IPS-18c (cell line): ENCODE results near the gene SH2D2A.

Experiments used
- H3K4me3 ChIP-seq: 2 replicates; pipeline ENCODE4 v1.7.0; 2013; ENCODE audit warnings: low read depth, mild to moderate bottlenecking, low read length, moderate library complexity; ENCODE audit not compliant: insufficient read depth
- H3K9me3 ChIP-seq: one replicate; pipeline ENCODE4 v1.6.1; 2013; ENCODE audit warnings: mild to moderate bottlenecking, low read length, moderate library complexity; ENCODE audit not compliant: control insufficient read depth, insufficient read depth

Gene SH2D2A

DNA sequence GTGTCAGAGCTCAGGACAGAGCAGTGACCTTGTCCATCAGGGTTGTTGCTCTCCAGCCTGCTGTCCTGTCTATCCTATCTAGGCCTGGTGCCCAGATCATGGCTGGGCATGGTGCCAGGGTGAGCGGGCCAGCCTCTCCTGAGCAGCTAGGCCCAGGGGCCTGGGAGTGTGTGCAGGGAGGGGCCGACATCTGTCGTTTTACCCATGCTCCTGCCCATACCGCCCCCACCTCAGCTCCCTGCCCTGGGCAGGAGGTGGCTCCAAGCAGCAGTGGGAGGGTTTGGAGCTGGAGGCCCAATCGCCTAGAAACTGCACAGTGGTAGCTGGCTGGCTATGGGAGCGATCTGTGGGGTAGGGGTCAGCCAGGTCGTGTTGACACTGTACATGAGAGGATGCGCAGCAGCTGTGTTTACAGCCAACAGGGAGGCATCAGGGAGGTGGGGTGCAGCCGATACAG is 35.8 kb upstream of the SH2D2A start:
- no peaks in the 10 kb centered on the region for H3K9me3 ChIP-seq
- no peak overlapping the region for H3K4me3 ChIP-seq

DNA sequence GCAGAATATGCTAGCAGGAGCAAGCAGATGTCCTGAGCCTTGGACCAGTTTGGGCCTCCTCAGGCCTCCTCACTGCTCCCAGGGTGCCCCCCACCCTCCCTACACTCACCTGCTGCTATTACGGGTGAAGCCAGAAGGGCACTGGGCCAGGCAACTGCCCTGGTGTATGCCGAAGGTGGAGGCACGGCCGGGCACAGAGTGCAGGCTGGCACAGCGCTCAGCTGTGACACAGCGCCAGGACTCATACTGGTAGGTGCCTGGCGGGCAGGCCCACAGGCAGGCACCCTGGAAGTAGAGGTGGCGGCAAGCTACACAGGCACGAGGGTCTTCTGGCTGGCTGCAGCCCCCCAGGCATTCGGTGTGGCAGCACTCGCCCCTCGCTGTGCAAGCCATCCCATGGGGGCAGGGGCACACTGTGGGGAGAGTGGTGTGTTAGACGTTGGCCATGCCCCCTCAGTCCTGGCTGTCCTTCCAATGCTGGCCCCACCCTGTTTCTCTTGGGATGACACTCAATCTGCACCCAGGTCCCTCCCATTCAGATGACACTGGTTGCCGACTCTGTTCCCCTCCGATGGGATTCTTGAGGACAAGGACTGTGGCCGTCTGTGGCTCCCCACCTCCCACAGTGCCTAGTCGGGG is 35.2 kb upstream of the SH2D2A start:
- no peak overlapping the region for H3K4me3 ChIP-seq
- H3K9me3 ChIP-seq, result no peaks in the 10 kb centered on the region

DNA sequence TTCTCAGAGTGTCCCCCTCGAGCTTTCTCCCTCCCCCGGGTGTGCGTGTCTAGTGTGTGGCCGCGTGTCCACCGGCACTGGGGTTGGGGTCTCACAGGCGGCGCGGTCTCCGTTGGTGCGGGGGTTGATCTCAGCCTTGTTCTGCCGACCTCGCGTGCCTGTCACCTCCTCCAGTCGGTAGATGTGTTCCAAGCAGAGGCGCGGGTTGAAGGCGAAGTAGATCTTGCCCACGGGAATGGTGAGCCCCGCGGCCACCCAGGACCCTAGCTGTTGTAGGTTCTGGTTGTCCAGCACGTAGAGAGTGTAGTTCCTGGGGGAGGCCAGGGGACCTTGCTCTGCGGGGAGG is 32.5 kb upstream of the SH2D2A start:
- Histone ChIP-seq H3K4me3 (peak overlapping the region; percentile 25; the same call in 1 of the 2 replicates), H3K9me3 (no peaks in the 10 kb centered on the region)

DNA sequence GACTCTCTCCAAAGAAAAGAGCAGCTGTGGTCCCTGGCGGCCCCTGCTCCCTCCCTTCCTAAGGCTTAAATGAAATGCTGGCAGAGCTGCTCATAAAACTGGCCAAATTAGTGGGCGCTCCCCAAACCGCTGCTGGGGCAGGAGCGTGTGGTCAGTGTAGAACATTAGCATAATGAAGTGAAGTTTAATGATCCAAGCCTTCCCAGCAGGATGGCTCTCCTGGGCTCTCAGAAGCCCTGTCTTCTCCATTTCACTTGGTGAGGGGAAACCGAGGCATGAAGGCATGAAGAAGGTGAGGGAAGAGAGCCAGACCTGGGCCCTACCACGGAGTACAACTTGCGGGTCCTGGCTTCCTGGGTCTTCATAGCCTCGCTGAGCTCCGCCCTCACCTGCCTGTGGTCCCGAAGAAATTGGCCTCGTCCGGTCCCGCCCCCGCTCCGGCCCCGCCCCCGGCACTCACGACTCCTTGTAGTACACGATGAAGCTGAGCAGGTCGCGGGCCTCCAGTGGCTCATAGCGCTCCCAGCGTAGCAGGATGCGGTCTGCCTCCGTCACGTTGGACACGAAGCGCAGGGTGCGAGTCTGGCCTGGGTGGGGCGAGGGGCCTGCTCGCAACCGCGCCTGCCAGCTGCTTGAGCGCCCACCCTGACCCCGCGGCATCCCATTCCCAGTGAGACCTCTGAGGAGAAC is 32.0 kb upstream of the SH2D2A start:
- H3K4me3 ChIP-seq, result peak overlapping the region; percentile 25; the same call in 1 of the 2 replicates
- H3K9me3 ChIP-seq, result no peaks in the 10 kb centered on the region

DNA sequence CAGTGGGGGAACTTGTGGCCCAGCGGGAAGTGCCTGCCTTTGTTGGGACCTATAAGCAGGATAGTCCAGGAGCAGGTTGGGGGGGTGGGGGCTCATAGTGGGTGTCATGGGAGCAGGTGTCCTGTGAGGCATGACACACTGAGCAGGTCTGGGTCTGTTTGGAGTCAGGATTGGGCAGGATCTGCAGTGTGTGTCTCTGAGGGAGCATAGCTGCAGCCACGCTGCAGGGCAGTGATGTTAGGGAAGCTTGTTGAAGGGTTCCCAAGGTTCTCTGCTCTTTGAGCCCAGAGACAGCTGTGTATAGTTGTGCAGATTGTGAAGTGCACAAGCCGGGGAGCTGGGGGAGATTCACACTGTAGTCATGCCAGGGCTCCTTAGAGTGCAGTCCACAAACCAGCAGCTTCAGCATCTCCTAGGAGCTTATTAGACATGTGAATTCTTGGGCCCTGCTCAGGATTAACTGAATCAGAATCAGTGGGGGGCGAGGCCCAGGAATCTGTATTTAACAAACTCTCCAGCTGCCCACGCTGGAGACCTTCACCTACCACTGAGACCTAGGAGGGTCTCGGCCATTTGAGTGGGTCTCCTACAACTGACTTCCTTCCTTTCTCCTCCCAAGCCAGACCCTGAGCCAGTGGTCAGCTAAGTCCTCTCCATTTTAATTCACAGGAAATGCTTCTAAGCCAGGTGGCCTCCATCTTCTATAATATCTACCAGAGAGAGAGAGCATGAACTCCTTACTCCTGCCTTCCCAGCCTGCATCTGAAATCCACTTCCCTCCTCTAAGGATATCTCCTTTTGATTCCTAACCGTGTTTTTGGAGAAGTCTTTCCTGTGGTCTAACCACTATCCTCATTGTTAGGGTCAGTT is 31.2 kb upstream of the SH2D2A start:
- H3K9me3 ChIP-seq, result no peaks in the 10 kb centered on the region
- H3K4me3 ChIP-seq, result no peak overlapping the region

DNA sequence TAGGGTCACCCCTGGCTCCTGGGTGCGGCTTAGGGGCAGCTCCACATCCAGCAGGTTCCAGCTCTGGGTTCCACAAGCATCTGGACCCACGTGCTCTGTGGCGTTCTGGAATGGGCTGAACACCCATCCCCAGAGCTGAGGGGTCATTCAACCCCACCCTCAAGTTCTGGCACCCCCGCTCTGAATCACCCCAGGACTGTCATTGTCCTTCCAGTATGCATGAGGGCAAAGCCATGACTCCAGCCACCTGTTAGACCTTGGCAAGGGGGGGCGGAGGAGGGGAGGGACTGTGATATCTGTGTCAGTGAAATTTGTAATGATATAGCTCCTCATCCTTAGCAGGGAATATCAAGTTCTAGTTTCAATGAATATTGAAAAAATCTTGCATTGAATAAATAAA is 30.0 kb upstream of the SH2D2A start:
- no peak overlapping the region for H3K4me3 ChIP-seq
- H3K9me3 ChIP-seq, result no peaks in the 10 kb centered on the region

DNA sequence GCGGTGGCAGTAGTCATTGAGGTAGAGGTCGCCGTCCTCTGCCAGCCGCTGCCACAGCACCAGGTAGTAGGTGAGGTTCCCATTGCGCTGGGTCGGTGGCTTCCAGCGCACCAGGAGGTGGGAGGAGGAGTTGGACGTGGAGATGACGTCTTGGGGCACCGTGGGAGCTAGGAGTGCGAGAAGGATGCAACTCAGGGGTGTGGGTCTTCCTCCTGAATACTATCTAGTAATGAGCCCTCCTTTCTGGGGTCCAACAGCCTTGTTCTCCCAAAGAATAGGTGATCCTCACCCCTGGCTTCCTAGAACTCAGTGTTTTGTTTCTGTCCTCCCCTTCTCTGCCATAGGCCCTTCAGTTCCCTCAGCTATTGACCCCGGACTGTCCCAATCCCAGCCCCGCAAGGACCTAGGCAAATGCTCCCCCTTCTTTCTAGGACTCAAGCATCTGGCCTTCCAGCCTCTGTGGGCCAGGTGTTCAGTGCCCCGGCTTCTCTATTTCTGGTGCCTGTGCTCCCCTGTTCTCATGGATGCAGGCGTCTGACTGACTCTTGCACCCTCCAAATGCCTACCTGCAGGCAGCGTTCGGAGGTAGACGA is 29.4 kb upstream of the SH2D2A start:
- H3K4me3 ChIP-seq, result peak overlapping the region; percentile 40; the same call in 1 of the 2 replicates

DNA sequence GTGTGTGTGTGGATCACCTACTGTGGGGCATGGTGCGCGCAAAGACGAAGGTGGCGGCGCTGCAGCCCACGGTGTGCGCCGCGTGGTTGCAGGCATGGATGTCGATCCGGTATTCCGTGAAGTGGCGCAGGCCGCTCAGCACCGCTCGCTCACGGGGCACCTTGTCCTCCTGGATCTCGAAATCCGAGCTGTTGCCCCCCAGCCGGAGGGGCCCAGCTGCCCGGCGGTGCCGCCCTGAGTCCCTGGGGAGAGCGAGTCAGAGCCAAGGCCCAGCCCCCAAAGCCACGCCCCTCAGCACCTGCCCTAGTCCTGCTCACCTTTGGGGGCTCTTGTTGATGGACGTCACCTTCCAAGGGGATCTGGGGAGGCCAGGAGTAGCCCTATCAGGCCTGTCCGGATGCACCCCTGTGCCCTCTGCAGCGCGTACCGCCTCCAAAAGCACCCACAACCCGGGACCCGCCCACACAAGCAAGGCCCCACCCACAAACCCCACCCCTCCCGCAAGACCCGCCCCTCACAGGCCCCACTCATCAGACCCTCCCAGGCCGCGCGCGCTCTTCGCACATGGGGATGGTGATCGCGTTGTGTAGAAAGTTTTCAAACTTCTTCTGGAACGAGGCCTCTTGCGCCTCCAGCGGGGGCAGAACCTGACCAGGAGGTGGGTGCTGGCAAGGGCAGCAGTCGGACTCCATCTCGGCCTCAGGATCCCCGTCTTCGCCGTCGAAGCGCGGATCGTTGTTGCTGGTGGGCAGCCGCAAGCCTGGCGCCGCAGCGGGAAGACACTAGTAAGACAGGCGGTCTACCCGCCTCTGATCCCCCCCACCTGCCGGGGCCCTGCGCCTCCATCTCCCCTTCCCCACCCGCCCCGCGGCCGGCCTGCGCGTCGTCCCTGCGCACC is 28.7 kb upstream of the SH2D2A start:
- H3K4me3 ChIP-seq, result peak overlapping the region; percentile 40
- peaks cover 2% of the 10 kb centered on the region for H3K9me3 ChIP-seq

More for the DNA sequence above, 29.4 kb upstream of the SH2D2A start:
- H3K9me3 ChIP-seq, result peaks cover under 1% of the 10 kb centered on the region

DNA sequence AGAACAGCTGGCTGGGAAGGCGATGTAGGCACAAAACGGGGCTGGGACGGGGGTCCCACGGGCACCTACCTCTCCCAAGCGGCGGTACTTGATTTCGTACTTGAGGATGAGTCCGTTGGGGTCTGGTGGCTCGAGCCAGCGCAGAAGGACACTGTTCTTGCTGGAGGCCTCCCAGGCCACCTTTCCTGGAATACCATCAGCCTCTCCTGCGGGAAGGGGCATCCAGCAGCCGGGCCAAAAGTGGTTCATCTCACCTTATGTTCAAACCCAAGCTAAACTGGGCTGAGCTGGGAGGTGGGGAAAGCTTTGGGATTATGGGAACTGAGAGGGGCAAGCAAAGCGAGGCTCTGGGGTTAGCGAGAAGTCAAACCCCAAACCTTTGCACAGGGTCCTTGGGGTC is 28.0 kb upstream of the SH2D2A start:
- H3K9me3 ChIP-seq, result peaks cover 2% of the 10 kb centered on the region
- H3K4me3 ChIP-seq, result peak overlapping the region; percentile 40; the same call in 1 of the 2 replicates

DNA sequence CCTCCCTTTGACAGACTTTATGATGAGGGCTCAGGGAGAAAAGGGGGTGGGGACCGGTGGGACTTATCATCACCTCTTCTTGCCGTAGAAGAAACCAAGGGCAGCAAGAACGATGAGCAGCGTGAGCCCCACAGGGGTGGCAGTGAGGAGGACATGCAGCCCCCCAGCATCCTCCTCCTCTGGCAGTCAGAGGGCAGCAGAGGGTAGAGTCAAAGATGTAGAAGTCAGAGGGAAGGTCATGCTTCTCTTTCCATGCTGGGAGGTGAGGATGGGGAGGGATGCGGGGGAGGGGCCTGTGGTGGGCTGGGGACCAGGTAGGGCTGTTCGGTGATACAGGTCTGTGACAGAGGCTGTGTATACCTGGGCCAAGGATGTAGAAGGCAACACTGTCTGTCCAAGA is 27.5 kb upstream of the SH2D2A start:
- H3K9me3 ChIP-seq, result peaks cover 2% of the 10 kb centered on the region
- H3K4me3 ChIP-seq, result no peak overlapping the region

DNA sequence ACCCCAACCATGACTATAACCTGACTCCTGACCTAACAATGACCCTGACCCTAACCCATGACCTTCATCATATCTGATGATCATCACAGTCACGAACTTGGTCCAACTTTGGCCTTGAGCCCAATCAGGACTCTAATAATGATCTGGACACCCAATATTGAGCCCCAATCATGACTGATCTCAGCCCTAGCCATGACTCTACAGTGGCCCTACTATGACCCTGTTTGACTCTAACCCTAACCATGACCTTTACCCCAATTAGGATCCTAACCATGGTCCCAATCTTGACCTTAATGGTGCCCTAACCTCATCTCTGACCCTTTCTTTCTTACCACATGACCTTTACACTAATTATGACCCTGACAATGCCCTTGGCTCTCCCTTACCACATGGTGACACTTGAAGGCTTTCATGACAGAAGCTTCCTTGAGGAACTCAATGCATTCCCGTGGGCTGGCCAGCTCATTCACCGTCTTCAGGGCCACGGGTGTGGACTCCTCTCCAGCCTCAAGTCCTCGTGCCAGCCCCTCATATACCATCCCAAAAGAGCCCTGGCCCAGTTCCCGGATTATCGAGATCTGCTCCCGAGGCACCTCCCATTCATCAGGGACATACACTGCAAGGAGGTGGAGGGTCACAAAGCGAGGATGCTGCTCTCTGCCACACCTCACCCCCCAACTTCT is 26.1 kb upstream of the SH2D2A start:
- H3K9me3 ChIP-seq, result peaks cover 2% of the 10 kb centered on the region
- no peak overlapping the region for H3K4me3 ChIP-seq

DNA sequence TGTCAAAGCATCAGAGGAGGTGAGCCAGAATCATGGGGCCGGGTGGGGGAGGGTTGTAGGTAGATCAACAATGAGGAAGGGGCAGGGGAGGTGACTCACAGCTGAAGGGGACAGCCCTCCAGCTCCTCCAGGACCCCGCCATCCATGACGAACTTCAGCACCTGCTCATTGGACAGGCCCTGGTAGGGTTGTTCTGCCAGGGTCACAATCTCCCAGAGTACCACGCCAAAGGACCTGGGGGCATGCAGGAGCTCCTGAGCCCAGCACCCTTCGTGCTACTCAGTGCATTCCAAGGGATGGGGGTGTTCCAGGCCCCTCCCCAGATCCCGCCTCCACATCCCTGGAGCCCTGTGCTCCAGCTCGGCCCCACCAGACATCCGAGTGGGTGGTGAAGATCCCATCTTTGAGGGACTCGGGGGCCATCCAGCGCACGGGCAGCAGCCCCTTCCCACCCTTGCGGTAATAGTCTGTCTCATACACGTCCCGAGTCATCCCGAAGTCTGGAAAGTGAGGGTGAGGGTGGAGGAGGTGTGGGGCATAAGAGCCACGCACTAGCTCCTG is 24.7 kb upstream of the SH2D2A start:
- peaks cover 2% of the 10 kb centered on the region for H3K9me3 ChIP-seq
- H3K4me3 ChIP-seq, result no peak overlapping the region

DNA sequence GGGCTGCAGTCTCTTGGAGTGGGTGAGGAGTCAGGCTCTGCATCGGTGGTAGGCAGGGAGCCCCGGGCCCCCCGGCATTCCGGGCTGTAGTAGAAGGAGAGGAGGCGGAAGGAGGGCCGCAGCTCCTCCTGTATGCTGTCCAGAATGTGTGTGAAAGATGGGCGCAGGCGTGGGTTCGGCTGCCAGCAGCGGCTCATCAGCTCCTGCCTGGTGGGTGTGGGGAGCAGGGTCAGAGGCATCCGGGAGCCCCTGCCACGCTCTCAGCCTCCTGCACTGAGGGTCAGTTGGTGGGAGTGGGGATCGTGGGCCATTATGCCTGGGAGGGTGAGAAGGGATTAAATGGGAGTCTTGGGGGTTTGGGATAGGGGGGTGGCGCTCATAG is 24.2 kb upstream of the SH2D2A start:
- H3K4me3 ChIP-seq, result no peak overlapping the region
- peaks cover 2% of the 10 kb centered on the region for H3K9me3 ChIP-seq

DNA sequence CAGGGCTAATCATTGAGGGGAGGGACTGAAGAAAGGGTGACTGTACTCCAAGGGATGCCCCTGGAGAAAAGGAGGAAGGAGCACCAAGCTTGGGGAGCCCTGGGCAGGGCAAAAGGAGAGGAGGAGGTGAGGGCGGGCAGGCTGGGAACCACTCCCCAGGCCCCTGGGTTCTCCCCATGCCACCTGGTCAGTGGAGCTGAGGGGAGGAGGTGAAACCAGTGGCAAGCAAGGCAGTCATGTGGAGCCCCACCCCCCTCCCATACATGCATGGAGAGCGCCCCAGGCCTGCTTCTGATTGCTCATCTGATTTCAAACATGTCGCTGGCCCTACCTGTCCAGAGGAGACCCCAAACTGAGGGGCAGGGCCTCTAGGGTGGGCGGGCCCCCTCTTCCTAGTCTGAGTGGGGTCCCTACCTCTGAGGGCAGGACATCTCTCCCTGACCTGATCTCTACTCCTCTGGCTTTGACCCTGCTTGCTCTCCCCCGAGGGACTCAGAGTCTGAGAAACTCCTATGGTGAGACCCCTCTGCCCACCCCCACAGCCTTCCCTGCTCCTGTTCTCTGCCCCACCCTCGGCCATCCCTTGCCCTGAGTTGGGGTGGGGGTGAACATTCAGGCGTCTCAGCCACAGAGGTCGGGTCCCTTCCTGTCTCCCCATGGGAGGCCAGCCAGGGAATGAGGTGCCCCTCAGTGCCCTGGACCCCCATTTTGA is 23.7 kb upstream of the SH2D2A start:
- Histone ChIP-seq H3K9me3 (peaks cover 2% of the 10 kb centered on the region), H3K4me3 (no peak overlapping the region)

DNA sequence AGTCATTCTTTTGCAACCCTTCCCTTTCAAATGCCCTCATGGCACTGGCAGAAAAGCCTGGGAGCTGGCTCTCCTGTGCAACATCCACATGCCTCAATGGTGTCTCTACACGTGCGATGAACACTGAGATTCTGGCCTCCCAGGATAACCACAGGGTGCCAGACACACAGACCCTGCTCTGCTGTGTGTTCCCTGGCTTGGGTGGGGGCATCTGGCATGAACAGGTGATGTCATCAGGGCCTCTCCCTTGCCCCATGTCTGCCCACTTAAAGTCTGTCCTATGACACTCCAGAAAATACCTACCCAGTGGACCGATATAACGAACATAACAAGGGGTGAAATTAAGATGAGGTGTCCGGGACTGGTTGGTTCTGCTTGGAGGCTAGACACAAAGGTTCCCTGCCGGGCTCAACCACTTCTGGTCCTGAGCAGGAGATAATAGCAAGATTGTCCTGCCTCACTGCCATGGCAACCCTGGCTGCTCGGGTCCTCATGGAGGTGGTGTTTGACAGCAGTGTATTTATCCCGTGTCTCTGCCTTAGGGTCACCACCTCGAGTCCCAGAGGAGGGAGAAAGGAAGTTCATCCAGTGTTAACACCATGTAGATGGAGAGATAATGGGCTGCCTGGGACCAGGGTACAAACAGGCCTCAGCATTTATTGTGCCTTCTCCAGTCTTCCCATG is 22.9 kb upstream of the SH2D2A start:
- Histone ChIP-seq H3K4me3 (no peak overlapping the region), H3K9me3 (peaks cover 2% of the 10 kb centered on the region)
